Measurements from ENCODE around the gene FAM3B. TPM values are rescaled to one million over a fixed set of nuclear protein-coding genes. Genes with fewer than 3 reads are reported as not detected.
A peak's percentile ranks its signal among the peaks of the same experiment; 100 is the strongest.
"Not testable (repeated sequence)": the region's sequence is repeated elsewhere in the genome, so short reads cannot be mapped to it uniquely, and the experiment has no call there.

FAM3B gene
- total and polyA plus RNA-seq, 2 experiments from 2014 or later, result 35.4 to 49.7 TPM

GRCh38 chr21:41304068-41304720, 12.4 kb upstream of the FAM3B start:
- Histone ChIP-seq H3K4me3 (no peak overlapping the region), H4K20me1 (ENCODE audit: insufficient read depth, poor library complexity, severe bottlenecking) (no peaks in the 10 kb centered on the region), H3K27ac (no peak overlapping the region), H3K36me3 (replicated peaks; ENCODE audit: insufficient read depth, low read depth) (no peaks in the 10 kb centered on the region), H3K9me2 (replicated peaks; ENCODE audit: insufficient read depth) (no peaks in the 10 kb centered on the region), H2AFZ (no peak overlapping the region), H3K4me2 (no peak overlapping the region), H3K9me3 (ENCODE audit: low read depth) (no peaks in the 10 kb centered on the region), H3K27me3 (peaks cover 15% of the 10 kb centered on the region), H3K4me1 (ENCODE audit: insufficient read depth) (no peaks in the 10 kb centered on the region), H3K79me2 (no peaks in the 10 kb centered on the region)
- WGBS (ENCODE audit: low lambda C conversion rate, missing lambda C conversion rate), result 97% methylated on average over 29 of the region's 40 CpGs
- DNase-seq (ENCODE audit: low spot score), result no peak
- TF ChIP-seq EZH2 (IDR thresholded peaks at IDR 0.05; ENCODE audit: borderline replicate concordance) (no peak), CTCF (IDR thresholded peaks at IDR 0.05; ENCODE audit: poor library complexity) (no peak), EZH2phosphoT487 (IDR thresholded peaks at IDR 0.05; ENCODE audit: low read depth, severe bottlenecking, unreplicated experiment) (no peak)

DNA sequence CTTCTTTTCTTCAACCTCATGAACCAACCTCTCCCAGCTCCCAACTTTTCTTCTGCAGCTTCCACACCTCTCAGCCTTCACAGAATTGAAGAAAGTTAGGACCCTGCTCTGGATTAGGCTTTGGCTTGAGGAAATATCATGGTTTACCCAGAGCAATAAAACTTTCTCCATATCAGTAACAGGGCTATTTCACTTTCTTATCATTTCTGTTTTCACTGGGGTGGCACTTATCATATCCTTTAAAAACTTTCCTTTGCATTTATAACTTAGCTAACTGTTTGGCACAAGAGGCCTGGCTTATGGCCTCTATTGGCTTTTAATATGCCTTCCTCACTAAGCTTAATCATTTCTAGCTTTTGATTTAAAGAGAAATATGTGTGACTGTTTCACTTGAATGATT, 9.4 kb upstream of the FAM3B start:
- H3K9me2 ChIP-seq (replicated peaks; ENCODE audit: insufficient read depth), result no peaks in the 10 kb centered on the region
- no peak overlapping the region for H3K4me2 ChIP-seq
- no peaks in the 10 kb centered on the region for H3K9me3 ChIP-seq (ENCODE audit: low read depth)
- DNase-seq (ENCODE audit: low spot score), result no peak
- H3K4me1 ChIP-seq (ENCODE audit: insufficient read depth), result no peaks in the 10 kb centered on the region
- no peak overlapping the region for H2AFZ ChIP-seq
- no peaks in the 10 kb centered on the region for H3K36me3 ChIP-seq (replicated peaks; ENCODE audit: insufficient read depth, low read depth)
- H3K27ac ChIP-seq, result no peak overlapping the region
- no peak overlapping the region for H3K4me3 ChIP-seq
- no peaks in the 10 kb centered on the region for H4K20me1 ChIP-seq (ENCODE audit: insufficient read depth, poor library complexity, severe bottlenecking)
- peaks cover 27% of the 10 kb centered on the region for H3K27me3 ChIP-seq
- H3K79me2 ChIP-seq, result no peaks in the 10 kb centered on the region
- no peak for TF ChIP-seq CTCF (IDR thresholded peaks at IDR 0.05; ENCODE audit: poor library complexity)
- peak; percentile 53 for TF ChIP-seq EZH2phosphoT487 (IDR thresholded peaks at IDR 0.05; ENCODE audit: low read depth, severe bottlenecking, unreplicated experiment)
- TF ChIP-seq EZH2 (IDR thresholded peaks at IDR 0.05; ENCODE audit: borderline replicate concordance), result no peak

GRCh38 chr21:41313285-41314164, 3.1 kb upstream of the FAM3B start:
- not testable (repeated sequence) for H3K27ac ChIP-seq; H3K4me3 ChIP-seq; H3K9me3 ChIP-seq (ENCODE audit: low read depth); H2AFZ ChIP-seq; H4K20me1 ChIP-seq (ENCODE audit: insufficient read depth, poor library complexity, severe bottlenecking); H3K79me2 ChIP-seq; DNase-seq (ENCODE audit: low spot score); H3K4me1 ChIP-seq (ENCODE audit: insufficient read depth); H3K36me3 ChIP-seq (replicated peaks; ENCODE audit: insufficient read depth, low read depth); H3K4me2 ChIP-seq; H3K9me2 ChIP-seq (replicated peaks; ENCODE audit: insufficient read depth)
- H3K27me3 ChIP-seq, result peaks cover 29% of the 10 kb centered on the region
- 94% methylated on average over 6 of the region's 8 CpGs for WGBS (ENCODE audit: low lambda C conversion rate, missing lambda C conversion rate)

DNA sequence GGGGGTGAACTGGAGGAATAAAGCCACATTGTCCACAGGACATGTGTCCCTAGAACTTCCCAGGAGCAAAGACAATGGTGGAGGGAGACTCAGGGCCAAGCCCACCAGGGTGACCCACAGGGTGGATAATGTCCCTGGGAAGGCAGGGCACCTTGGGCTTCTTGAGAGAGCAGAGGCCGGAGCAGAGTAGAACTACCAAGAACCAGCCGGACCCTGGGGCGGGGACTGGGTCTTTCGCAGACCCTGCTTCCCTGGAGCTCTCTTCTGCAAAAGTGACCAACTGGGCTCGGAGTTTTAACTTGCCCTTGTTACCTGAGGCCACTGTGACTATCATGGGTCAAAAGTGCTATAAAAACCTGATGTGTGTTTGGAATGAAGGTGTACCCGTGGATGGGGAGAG, 875 bp upstream of the FAM3B start:
- Histone ChIP-seq H3K4me3 (no peak overlapping the region), H3K27me3 (peaks cover 14% of the 10 kb centered on the region), H3K79me2 (no peaks in the 10 kb centered on the region), H3K27ac (no peak overlapping the region), H3K9me3 (ENCODE audit: low read depth) (no peaks in the 10 kb centered on the region), H3K4me2 (peak overlapping the region; percentile 92), H3K9me2 (replicated peaks; ENCODE audit: insufficient read depth) (no peaks in the 10 kb centered on the region), H2AFZ (no peak overlapping the region), H3K36me3 (replicated peaks; ENCODE audit: insufficient read depth, low read depth) (no peaks in the 10 kb centered on the region), H3K4me1 (ENCODE audit: insufficient read depth) (peaks cover 9% of the 10 kb centered on the region), H4K20me1 (ENCODE audit: insufficient read depth, poor library complexity, severe bottlenecking) (no peaks in the 10 kb centered on the region)
- TF ChIP-seq EZH2phosphoT487 (IDR thresholded peaks at IDR 0.05; ENCODE audit: low read depth, severe bottlenecking, unreplicated experiment) (no peak), CTCF (IDR thresholded peaks at IDR 0.05; ENCODE audit: poor library complexity) (no peak), EZH2 (IDR thresholded peaks at IDR 0.05; ENCODE audit: borderline replicate concordance) (no peak)
- no peak for DNase-seq (ENCODE audit: low spot score)
- 97% methylated on average over 6 of the region's 6 CpGs for WGBS (ENCODE audit: low lambda C conversion rate, missing lambda C conversion rate)
